ENCODE measurements around the gene MRPL23.

GRCh38 chr11:1952806-1953482, 5.8 kb downstream of the MRPL23 start:
- TF ChIP-seq CTCF (IDR thresholded peaks at IDR 0.05) = no peak
- no peak for TF ChIP-seq POLR2A (IDR thresholded peaks at IDR 0.05)

Measured in uterus (tissue), 2 donors.